Endothelial cell of umbilical vein (primary cell): Measurements from ENCODE around the gene CACNA2D2. TPM values are rescaled to one million over a fixed set of nuclear protein-coding genes. Genes with fewer than 3 reads are reported as not detected.

Experiments
- BruUV-seq: library from RNA; stranded (reverse); fragments of 400-500 nt; replicated peaks from 2 replicates; lab custom pipeline; 2021; lab: Mats Ljungman, UMichigan
- CTCF ChIA-PET: fragments of 300-600, 350-600 bp; sonication (Branson Sonifier 250); formaldehyde crosslinking; loops from one replicate; lab custom pipeline; 2021; ENCODE audit warnings: antibody characterized with exemption, inconsistent platforms; lab: Charles Lee
- POLR2A ChIA-PET: fragments of 300-600, 350-600 bp; sonication (Branson Sonifier 250); formaldehyde crosslinking; loops from one replicate; lab custom pipeline; 2021; ENCODE audit warnings: antibody characterized with exemption, inconsistent platforms; lab: Charles Lee
- DNase-seq: peaks from one replicate; pipeline ENCODE4 v3.0.0-alpha.2; 2011; ENCODE audit warnings: low read depth, low spot score
- FAIRE-seq: peaks from 2 replicates; lab custom pipeline; 2011; peaks lifted over from hg19 to GRCh38; lab: Jason Lieb, UNC
- H2AFZ ChIP-seq: 2 replicates; pipeline ENCODE4 v1.6.0; 2012; ENCODE audit warnings: low read depth, low read length, control low read depth, inconsistent platforms
- H3K27ac ChIP-seq: 2 replicates; pipeline ENCODE4 v1.5.1; 2011; ENCODE audit warnings: low read depth, mild to moderate bottlenecking, control low read depth, low read length, moderate library complexity; ENCODE audit not compliant: insufficient read depth
- H3K27me3 ChIP-seq, 2 experiments: 2 replicates each; pipeline versions ENCODE4 v1.6.0 to v1.6.1; 2011; ENCODE audit warnings: low read length in 2 of 2, mixed read lengths in 1 of 2; ENCODE audit not compliant: control insufficient read depth in 2 of 2, insufficient read depth in 2 of 2
- H3K36me3 ChIP-seq, 2 experiments: 2 replicates in 1 of 2; 3 replicates in 1 of 2; pipeline ENCODE4 v1.5.1; 2011; ENCODE audit warnings: low read length in 2 of 2, mild to moderate bottlenecking in 1 of 2, moderate library complexity in 1 of 2; ENCODE audit not compliant: control insufficient read depth in 2 of 2, insufficient read depth in 2 of 2; ENCODE audit errors: extremely low read depth in 1 of 2
- H3K4me1 ChIP-seq: 3 replicates; pipeline ENCODE4 v1.5.1; 2011; ENCODE audit warnings: mild to moderate bottlenecking, low read length; ENCODE audit not compliant: control insufficient read depth, insufficient read depth; ENCODE audit errors: extremely low read depth
- H3K4me2 ChIP-seq: 2 replicates; pipeline ENCODE4 v1.6.1; 2011; ENCODE audit warnings: low read length, control low read depth, mixed read lengths; ENCODE audit not compliant: insufficient read depth
- H3K4me3 ChIP-seq, 3 experiments: fragments of 200-600 bp in 1 of 3; sonication (generic), shearing (Covaris generic) in 1 of 3; replicated peaks in 1 of 3; 2 replicates each; pipeline ENCODE4 v1.5.1; 2011 to 2016; ENCODE audit warnings: control low read depth in 3 of 3, low read length in 3 of 3, mild to moderate bottlenecking in 2 of 3, inconsistent platforms in 1 of 3, low read depth in 1 of 3, moderate library complexity in 1 of 3; ENCODE audit not compliant: insufficient read depth in 1 of 3
- H3K79me2 ChIP-seq: 2 replicates; pipeline ENCODE4 v1.6.0; 2012; ENCODE audit warnings: low read length, inconsistent platforms; ENCODE audit not compliant: control insufficient read depth, insufficient read depth
- H3K9ac ChIP-seq: replicated peaks from 2 replicates; pipeline ENCODE3; 2011; ENCODE audit warnings: low read length, control low read depth; ENCODE audit not compliant: insufficient read depth; ENCODE audit errors: extremely low read depth
- H3K9me1 ChIP-seq: replicated peaks from 3 replicates; pipeline ENCODE4 v1.6.0; 2011; ENCODE audit warnings: mild to moderate bottlenecking, low read length; ENCODE audit not compliant: control insufficient read depth, insufficient read depth; ENCODE audit errors: extremely low read depth
- H3K9me3 ChIP-seq: replicated peaks from 2 replicates; pipeline ENCODE4 v1.5.1; 2012; ENCODE audit warnings: low read length, inconsistent platforms; ENCODE audit not compliant: control insufficient read depth, insufficient read depth
- H4K20me1 ChIP-seq: replicated peaks from 2 replicates; pipeline ENCODE3; 2011; ENCODE audit warnings: mild to moderate bottlenecking, low read length; ENCODE audit not compliant: control insufficient read depth, insufficient read depth; ENCODE audit errors: extremely low read depth
- EZH2 ChIP-seq: IDR thresholded peaks from 2 replicates; pipeline ENCODE4 v1.6.1; 2012; ENCODE audit warnings: borderline replicate concordance, low read depth, mild to moderate bottlenecking, moderate library complexity, low read length, inconsistent platforms; ENCODE audit not compliant: severe bottlenecking
- FOS ChIP-seq: IDR thresholded peaks from 2 replicates; pipeline ENCODE4 v1.6.1; 2011; ENCODE audit warnings: mild to moderate bottlenecking, low read length, moderate library complexity, borderline replicate concordance; ENCODE audit not compliant: insufficient read depth
- GATA2 ChIP-seq: IDR thresholded peaks from 2 replicates; pipeline ENCODE4 v1.7.0; 2011; ENCODE audit warnings: low read depth, mild to moderate bottlenecking, moderate library complexity, mixed read lengths, low read length; ENCODE audit not compliant: insufficient read length, insufficient read depth
- JUN ChIP-seq: IDR thresholded peaks from 2 replicates; pipeline ENCODE4 v1.6.1; 2011; ENCODE audit warnings: borderline replicate concordance, low read depth; ENCODE audit not compliant: insufficient read length, insufficient read depth
- MYC ChIP-seq: IDR thresholded peaks from one replicate; pipeline ENCODE4 v1.6.1; 2011; ENCODE audit warnings: mild to moderate bottlenecking, low read depth, low read length
- POLR2A ChIP-seq: IDR thresholded peaks from 2 replicates; pipeline ENCODE4 v1.6.1; 2012; ENCODE audit warnings: low read depth, mild to moderate bottlenecking, control low read depth, low read length
- POLR2AphosphoS5 ChIP-seq: IDR thresholded peaks from 2 replicates; pipeline ENCODE4 v1.6.1; 2012; ENCODE audit warnings: low read depth, mild to moderate bottlenecking, control low read depth, low read length, moderate library complexity; ENCODE audit not compliant: insufficient read depth
- dilution Hi-C: fragments of 300-500 bp; cut with MboI; formaldehyde crosslinking; loops from one replicate; pipeline ENCODE4 v1.15.0; 2019; ENCODE audit warnings: low sequenced_read_pairs; ENCODE audit not compliant: extremely low pct_ligation_motif_present
- intact Hi-C: fragments of 100-400 bp; cut with micrococcal nuclease; formaldehyde crosslinking; loops from one replicate; pipeline ENCODE4 v1.10.0; 2022
- polyA plus RNA-seq, 4 experiments: library from polyadenylated mRNA; depleted of rRNA in 3 of 4; stranded (reverse) in 3 of 4; unstranded in 1 of 4; fragments of >200 nt; gene quantifications; 2 replicates each; pipeline versions ENCODE4 v1.2.1 to v1.2.3, GENCODE V29; 2011 to 2012; ENCODE audit warnings: missing spikeins in 1 of 4
- total RNA-seq: library from RNA; stranded (reverse); gene quantifications from 2 replicates; pipeline ENCODE4 v1.2.3, GENCODE V29; 2021
- TF ChIP-seq, protein P1 (sequence below), 2 donors: IDR thresholded peaks; 1 replicate in 1 of 2; 2 replicates in 1 of 2; pipeline ENCODE4 v1.5.1; 2011; ENCODE audit warnings: low read length in 2 of 2, mild to moderate bottlenecking in 2 of 2, moderate library complexity in 2 of 2, control low read depth in 1 of 2, inconsistent platforms in 1 of 2, low read depth in 1 of 2; ENCODE audit not compliant: insufficient read depth in 1 of 2; ENCODE audit errors: extremely low read depth in 1 of 2

The CACNA2D2 gene
- total and polyA plus RNA-seq, 2 donors (not counting 3 experiments of a cell fraction or from before 2014, with no cell fraction given) = 0.15 TPM; not detected in 1

DNA sequence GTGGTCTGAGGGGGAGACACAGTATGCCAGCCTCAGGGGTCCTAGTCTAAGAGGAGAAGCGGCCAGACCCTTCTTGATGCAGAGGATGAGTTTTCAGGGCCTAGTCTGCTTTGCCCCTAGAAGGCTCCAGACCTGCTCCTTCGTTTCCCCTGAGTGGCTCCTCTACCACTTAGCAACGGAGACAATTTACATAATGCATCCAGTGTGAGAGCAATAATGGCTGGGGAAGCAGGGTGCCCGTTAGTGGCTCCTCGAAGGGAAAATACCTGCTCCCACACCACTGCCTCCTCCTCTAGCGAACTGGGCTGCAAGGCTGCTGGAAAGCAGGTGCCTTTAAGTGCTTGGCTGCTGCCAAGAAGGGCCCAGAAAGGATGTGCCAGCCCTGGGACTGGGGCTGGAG lies 38.9 kb downstream of the CACNA2D2 start:
- intact Hi-C loops = no loop called here
- FAIRE-seq (no peak), DNase-seq (no peak)
- Histone ChIP-seq H4K20me1 (no peaks in the 10 kb centered on the region), H3K27ac (no peak overlapping the region), H3K4me3 (no peak overlapping the region), H3K36me3 (no peaks in the 10 kb centered on the region), H3K27me3 (peaks cover 2 to 3% of the 10 kb centered on the region in 2 experiments), H3K9me1 (no peaks in the 10 kb centered on the region), H2AFZ (no peak overlapping the region), H3K9ac (no peak overlapping the region), H3K79me2 (no peaks in the 10 kb centered on the region), H3K9me3 (no peaks in the 10 kb centered on the region), H3K4me1 (no peaks in the 10 kb centered on the region), H3K4me2 (no peak overlapping the region)
- dilution Hi-C loops = no loop called here
- ChIA-PET POLR2A (no interaction called here), CTCF (no interaction called here)
- TF ChIP-seq EZH2 = no peak
- no peak for TF ChIP-seq GATA2
- TF ChIP-seq POLR2A = no peak
- BruUV-seq = no TSS peak

DNA sequence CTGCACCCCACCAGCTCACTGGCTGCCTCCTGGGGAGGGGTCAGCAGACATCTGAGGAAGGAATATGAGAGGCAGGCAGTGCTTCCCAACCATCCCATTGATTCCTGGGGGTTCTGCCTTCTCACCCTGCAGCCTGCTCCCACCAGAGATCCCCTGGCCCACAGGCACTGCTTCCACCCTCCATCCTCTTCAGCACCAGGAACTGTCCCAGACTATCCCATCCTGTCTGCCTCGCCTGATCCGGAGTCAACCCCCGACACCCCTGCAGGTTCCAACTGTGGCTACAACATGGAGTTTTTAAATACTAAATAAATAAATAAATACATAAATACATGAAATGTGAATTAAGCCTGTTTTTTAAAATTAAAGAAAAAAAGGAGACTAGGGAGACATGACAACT lies 43.6 kb downstream of the CACNA2D2 start:
- TF ChIP-seq FOS (no peak), JUN (no peak), POLR2A (no peak), MYC (no peak), POLR2AphosphoS5 (no peak)
- TF ChIP-seq, protein P1, sequence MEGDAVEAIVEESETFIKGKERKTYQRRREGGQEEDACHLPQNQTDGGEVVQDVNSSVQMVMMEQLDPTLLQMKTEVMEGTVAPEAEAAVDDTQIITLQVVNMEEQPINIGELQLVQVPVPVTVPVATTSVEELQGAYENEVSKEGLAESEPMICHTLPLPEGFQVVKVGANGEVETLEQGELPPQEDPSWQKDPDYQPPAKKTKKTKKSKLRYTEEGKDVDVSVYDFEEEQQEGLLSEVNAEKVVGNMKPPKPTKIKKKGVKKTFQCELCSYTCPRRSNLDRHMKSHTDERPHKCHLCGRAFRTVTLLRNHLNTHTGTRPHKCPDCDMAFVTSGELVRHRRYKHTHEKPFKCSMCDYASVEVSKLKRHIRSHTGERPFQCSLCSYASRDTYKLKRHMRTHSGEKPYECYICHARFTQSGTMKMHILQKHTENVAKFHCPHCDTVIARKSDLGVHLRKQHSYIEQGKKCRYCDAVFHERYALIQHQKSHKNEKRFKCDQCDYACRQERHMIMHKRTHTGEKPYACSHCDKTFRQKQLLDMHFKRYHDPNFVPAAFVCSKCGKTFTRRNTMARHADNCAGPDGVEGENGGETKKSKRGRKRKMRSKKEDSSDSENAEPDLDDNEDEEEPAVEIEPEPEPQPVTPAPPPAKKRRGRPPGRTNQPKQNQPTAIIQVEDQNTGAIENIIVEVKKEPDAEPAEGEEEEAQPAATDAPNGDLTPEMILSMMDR (IDR thresholded peaks at IDR 0.05; ENCODE audit: extremely low read depth in 1 of 2, insufficient read depth in 1 of 2, low read depth in 1 of 2, low read length in 2 of 2) = no peak
- no peak overlapping the region for H3K4me2 ChIP-seq
- dilution Hi-C loops = no loop called here
- no peak overlapping the region for H3K9ac ChIP-seq
- no TSS peak for BruUV-seq
- CTCF ChIA-PET = no interaction called here
- H3K9me1 ChIP-seq = no peaks in the 10 kb centered on the region
- DNase-seq (no peak), FAIRE-seq (no peak)
- peaks cover 2 to 3% of the 10 kb centered on the region in 2 experiments for H3K27me3 ChIP-seq
- no peak overlapping the region for H2AFZ ChIP-seq
- no peaks in the 10 kb centered on the region for H3K36me3 ChIP-seq
- H3K4me1 ChIP-seq = no peaks in the 10 kb centered on the region
- H3K79me2 ChIP-seq = no peaks in the 10 kb centered on the region
- no peaks in the 10 kb centered on the region for H4K20me1 ChIP-seq
- no peaks in the 10 kb centered on the region for H3K9me3 ChIP-seq
- POLR2A ChIA-PET = no interaction called here
- intact Hi-C loops = no loop called here
- no peak overlapping the region for H3K4me3 ChIP-seq
- H3K27ac ChIP-seq = no peak overlapping the region
